HFFc6 (cell line): ENCODE measurements around the gene PTPRR. TPM values are rescaled to one million over a fixed set of nuclear protein-coding genes. Genes with fewer than 3 reads are reported as not detected.

Experiments
- DNase-seq: peaks from one replicate; pipeline ENCODE4 v3.0.0-alpha.2; 2018
- H3K27ac Mint-ChIP-seq: 2 replicates; pipeline ENCODE4 v1.8.0; 2020; ENCODE audit warnings: mild to moderate bottlenecking, mixed read lengths
- H3K27me3 Mint-ChIP-seq: 2 replicates; pipeline ENCODE4 v1.8.0; 2021; ENCODE audit warnings: mild to moderate bottlenecking, moderate library complexity, mixed read lengths; ENCODE audit not compliant: insufficient read depth
- H3K36me3 Mint-ChIP-seq: 2 replicates; pipeline ENCODE4 v1.8.0; 2021; ENCODE audit warnings: low read depth, mixed read lengths
- H3K4me1 Mint-ChIP-seq: 2 replicates; pipeline ENCODE4 v1.8.0; 2020; ENCODE audit warnings: low read depth, mixed read lengths
- H3K4me3 Mint-ChIP-seq: 2 replicates; pipeline ENCODE4 v1.8.0; 2020; ENCODE audit warnings: mild to moderate bottlenecking, moderate library complexity, mixed read lengths
- H3K9me3 Mint-ChIP-seq: 2 replicates; pipeline ENCODE4 v1.8.0; 2020; ENCODE audit warnings: mild to moderate bottlenecking, mixed read lengths
- CTCF ChIP-seq: fragments of 200-600 bp; sonication (generic); IDR thresholded peaks from 2 replicates; pipeline ENCODE4 v1.5.0; 2021; ENCODE audit warnings: antibody characterized with exemption, mild to moderate bottlenecking
- total RNA-seq, 6 experiments: library from RNA; stranded (reverse); fragmentation: NEBNext Ultra II Directional; extraction: Animal tissue kit (Norgen Biotek cat#: 25700); gene quantifications; 2 replicates in 1 of 6; 3 replicates in 5 of 6; pipeline ENCODE4 v1.2.3, GENCODE V29; 2021

PTPRR gene
- total RNA-seq, 6 experiments from 2014 or later = 0.40 to 1.1 (median 0.48) TPM

DNA sequence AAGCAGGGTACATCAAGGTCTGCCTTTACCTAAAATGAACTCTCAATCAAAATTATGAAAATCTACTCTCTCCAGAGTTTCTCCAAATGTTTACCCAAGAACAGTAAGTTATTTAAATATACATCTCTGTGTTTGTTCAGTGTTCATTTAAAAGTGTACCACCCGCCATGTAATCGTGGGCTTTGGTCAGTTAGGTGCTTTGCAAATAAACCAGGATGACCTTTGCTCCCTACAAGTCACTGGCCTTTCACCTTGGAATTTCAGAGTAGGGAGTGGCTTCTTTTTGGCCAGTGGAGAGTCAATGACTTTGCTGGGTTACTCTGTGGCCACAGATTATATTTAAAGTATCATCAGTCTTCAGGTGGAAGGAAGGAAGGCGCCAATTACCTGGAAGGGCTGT lies 208.7 kb downstream of the PTPRR start:
- Mint-ChIP-seq H3K27me3 (no peaks in the 10 kb centered on the region; the same call in 1 of the 2 replicates), H3K36me3 (no peaks in the 10 kb centered on the region), H3K9me3 (no peaks in the 10 kb centered on the region), H3K4me3 (no peak overlapping the region), H3K4me1 (no peaks in the 10 kb centered on the region), H3K27ac (no peak overlapping the region)
- DNase-seq = no peak
- TF ChIP-seq CTCF = no peak

- Mint-ChIP-seq H3K9me3 (no peaks in the 10 kb centered on the region), H3K27ac (no peak overlapping the region), H3K4me3 (no peak overlapping the region), H3K27me3 (no peaks in the 10 kb centered on the region; the same call in 1 of the 2 replicates), H3K4me1 (peaks cover 17% of the 10 kb centered on the region), H3K36me3 (no peaks in the 10 kb centered on the region)
- no peak for TF ChIP-seq CTCF
- DNase-seq = no peak
These were observed 211.5 kb downstream of the PTPRR start for GRCh38 chr12:70709022-70709421.

- no peak overlapping the region for H3K27ac Mint-ChIP-seq
These were observed 213.9 kb downstream of the PTPRR start for GRCh38 chr12:70706611-70707010.

DNA sequence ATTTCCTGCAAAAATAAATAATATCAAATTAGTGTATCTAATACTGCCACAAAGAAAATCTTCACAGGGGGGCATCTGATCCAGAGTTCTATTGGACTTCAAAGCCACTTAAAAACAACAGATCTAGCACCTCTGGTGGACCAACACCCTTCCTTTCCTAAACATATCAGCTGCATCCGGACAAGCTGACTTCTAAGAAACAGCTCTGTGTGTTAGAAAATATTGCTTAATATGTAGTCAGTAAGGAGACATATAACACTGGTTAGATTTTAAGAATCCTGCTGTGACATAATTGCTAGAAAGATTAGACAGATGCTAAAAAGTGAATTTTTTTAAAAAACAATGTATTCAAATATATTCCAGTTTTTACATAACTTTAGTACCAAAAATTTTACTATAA lies 222.2 kb downstream of the PTPRR start:
- Mint-ChIP-seq H3K36me3 (no peaks in the 10 kb centered on the region), H3K4me3 (no peak overlapping the region), H3K4me1 (peaks cover 11% of the 10 kb centered on the region), H3K27ac (no peak overlapping the region), H3K27me3 (no peaks in the 10 kb centered on the region), H3K9me3 (no peaks in the 10 kb centered on the region)
- no peak for DNase-seq
- no peak for TF ChIP-seq CTCF

More at GRCh38 chr12:70706611-70707010, 213.9 kb downstream of the PTPRR start:
- no peak for DNase-seq
- Mint-ChIP-seq H3K27me3 (no peaks in the 10 kb centered on the region; the same call in 1 of the 2 replicates), H3K4me1 (peaks cover 29% of the 10 kb centered on the region), H3K36me3 (no peaks in the 10 kb centered on the region), H3K4me3 (no peak overlapping the region), H3K9me3 (no peaks in the 10 kb centered on the region)
- no peak for TF ChIP-seq CTCF

- H3K4me3 Mint-ChIP-seq = no peak overlapping the region
- DNase-seq = no peak
- H3K27ac Mint-ChIP-seq = no peak overlapping the region
- TF ChIP-seq CTCF = no peak
- peaks cover 28% of the 10 kb centered on the region for H3K4me1 Mint-ChIP-seq
- no peaks in the 10 kb centered on the region for H3K36me3 Mint-ChIP-seq
- no peaks in the 10 kb centered on the region for H3K27me3 Mint-ChIP-seq
- no peaks in the 10 kb centered on the region for H3K9me3 Mint-ChIP-seq
These were observed 225.0 kb downstream of the PTPRR start for GRCh38 chr12:70695361-70696023.
